Panc1 (cell line): ENCODE results near the gene ENPEP. TPM values are rescaled to one million over a fixed set of nuclear protein-coding genes. Genes with fewer than 3 reads are reported as not detected.

ENCODE experiments used
- ATAC-seq: fragments of 200-7000 bp; cut with Tn5 transposase; 2 replicates; pipeline ENCODE4 v1.9.1; 2020; ENCODE audit warnings: mild to moderate bottlenecking, moderate library complexity
- BruUV-seq: library from RNA; stranded (reverse); fragments of 400-500 nt; replicated peaks from 2 replicates; lab custom pipeline; 2021; lab: Mats Ljungman, UMichigan
- CTCF ChIA-PET: fragments of 300-600 bp; sonication (Branson Sonifier 250); formaldehyde crosslinking; loops from one replicate; lab custom pipeline; 2022; ENCODE audit warnings: antibody characterized with exemption; lab: Charles Lee
- POLR2A ChIA-PET: fragments of 300-600 bp; sonication (Branson Sonifier 250); formaldehyde crosslinking; loops from one replicate; lab custom pipeline; 2022; ENCODE audit warnings: antibody characterized with exemption; lab: Charles Lee
- DNase-seq: peaks from one replicate; pipeline ENCODE4 v3.0.0-alpha.2; 2010; ENCODE audit warnings: low read depth, low spot score
- H3K27ac ChIP-seq: 2 replicates; pipeline ENCODE4 v1.5.1; 2011; ENCODE audit warnings: mild to moderate bottlenecking, low read length, inconsistent platforms
- H3K27me3 ChIP-seq: fragments of 200-500 bp; sonication (Bioruptor generic); 2 replicates; pipeline ENCODE4 v1.6.0; 2014; ENCODE audit warnings: low read length, inconsistent platforms; ENCODE audit not compliant: control insufficient read depth, insufficient read depth
- H3K36me3 ChIP-seq: fragments of 200-500 bp; sonication (Bioruptor generic); 2 replicates; pipeline ENCODE4 v1.5.1; 2014; ENCODE audit warnings: inconsistent platforms, mild to moderate bottlenecking, low read length, moderate library complexity; ENCODE audit not compliant: control insufficient read depth, insufficient read depth
- H3K4me1 ChIP-seq: 2 replicates; pipeline ENCODE4 v1.5.1; 2011; ENCODE audit warnings: inconsistent platforms, mild to moderate bottlenecking, low read length, moderate library complexity; ENCODE audit not compliant: control insufficient read depth, insufficient read depth
- H3K4me3 ChIP-seq, 2 experiments: 2 replicates each; pipeline ENCODE4 v1.5.1; 2011 to 2012; ENCODE audit warnings: low read depth in 2 of 2, low read length in 2 of 2, mild to moderate bottlenecking in 2 of 2, inconsistent platforms in 1 of 2, moderate library complexity in 1 of 2
- H3K9me3 ChIP-seq: fragments of 200-500 bp; sonication (Bioruptor generic); 2 replicates; pipeline ENCODE4 v1.5.1; 2014; ENCODE audit warnings: low read depth, mild to moderate bottlenecking, inconsistent platforms, low read length, moderate library complexity; ENCODE audit not compliant: control insufficient read depth, insufficient read depth
- CTCF ChIP-seq: fragments of 450-650 bp; IDR thresholded peaks from 2 replicates; pipeline ENCODE4 v1.5.1; 2017; ENCODE audit warnings: mild to moderate bottlenecking
- POLR2AphosphoS5 ChIP-seq: IDR thresholded peaks from 2 replicates; pipeline ENCODE4 v1.6.1; 2012; ENCODE audit warnings: mild to moderate bottlenecking, low read depth, low read length, moderate library complexity
- REST ChIP-seq, 2 experiments: IDR thresholded peaks; 2 replicates each; pipeline ENCODE4 v1.6.1; 2011 to 2012; ENCODE audit warnings: low read depth in 2 of 2, control low read depth in 1 of 2, low read length in 1 of 2, mild to moderate bottlenecking in 1 of 2, moderate library complexity in 1 of 2; ENCODE audit not compliant: insufficient read depth in 1 of 2
- SIN3A ChIP-seq: IDR thresholded peaks from 2 replicates; pipeline ENCODE4 v1.6.1; 2012; ENCODE audit warnings: low read depth, mild to moderate bottlenecking, low read length, moderate library complexity, borderline replicate concordance; ENCODE audit not compliant: insufficient read depth
- TCF7L2 ChIP-seq: IDR thresholded peaks from 2 replicates; pipeline ENCODE4 v1.6.1; 2011; ENCODE audit warnings: mild to moderate bottlenecking, low read depth, low read length, inconsistent platforms
- in situ Hi-C: cut with HindIII; loops from 2 replicates; pipeline ENCODE4 v1.10.0; 2016; ENCODE audit warnings: low sequenced_read_pairs, low pct_unique_long_range_greater_than_20kb
- intact Hi-C: fragments of 100-400 bp; cut with micrococcal nuclease; formaldehyde crosslinking; loops from one replicate; pipeline ENCODE4 v1.10.0; 2022; ENCODE audit not compliant: unreplicated experiment
- total RNA-seq: library from RNA; stranded (reverse); gene quantifications from one replicate; pipeline ENCODE4 v1.2.1, GENCODE V29; 2021; ENCODE audit not compliant: unreplicated experiment

The ENPEP gene
- total RNA-seq, 1 experiment from 2014 or later: not detected

- no peak overlapping the region for H3K27ac ChIP-seq
- no peaks in the 10 kb centered on the region for H3K27me3 ChIP-seq
- no peaks in the 10 kb centered on the region for H3K4me1 ChIP-seq
- H3K9me3 ChIP-seq: no peaks in the 10 kb centered on the region
- ChIA-PET POLR2A (no interaction called here), CTCF (no interaction called here)
- TF ChIP-seq CTCF (no peak), TCF7L2 (no peak), POLR2AphosphoS5 (no peak), REST (IDR thresholded peaks at IDR 0.05; ENCODE audit: insufficient read depth in 1 of 2, low read depth in 2 of 2, low read length in 1 of 2) (no peak), SIN3A (no peak)
- DNase-seq: no peak
- H3K4me3 ChIP-seq: no peak overlapping the region
- intact Hi-C loops: no loop called here
- no peaks in the 10 kb centered on the region for H3K36me3 ChIP-seq
- ATAC-seq: no peak
- in situ Hi-C loops: no loop called here
- no TSS peak for BruUV-seq
Observed at GRCh38 chr4:110550260-110550659, 74.3 kb downstream of the ENPEP start.

GRCh38 chr4:110553197-110553596 lies 77.2 kb downstream of the ENPEP start:
- ChIA-PET CTCF (no interaction called here), POLR2A (no interaction called here)
- in situ Hi-C loops: no loop called here
- no peaks in the 10 kb centered on the region for H3K4me1 ChIP-seq
- no TSS peak for BruUV-seq
- H3K27me3 ChIP-seq: no peaks in the 10 kb centered on the region
- intact Hi-C loops: no loop called here
- ATAC-seq (no peak), DNase-seq (no peak)
- H3K9me3 ChIP-seq: no peaks in the 10 kb centered on the region
- H3K4me3 ChIP-seq: no peak overlapping the region
- no peak overlapping the region for H3K27ac ChIP-seq
- no peak for TF ChIP-seq SIN3A
- TF ChIP-seq TCF7L2: no peak
- TF ChIP-seq POLR2AphosphoS5: no peak
- TF ChIP-seq REST (IDR thresholded peaks at IDR 0.05; ENCODE audit: insufficient read depth in 1 of 2, low read depth in 2 of 2, low read length in 1 of 2): no peak
- no peak for TF ChIP-seq CTCF
- no peaks in the 10 kb centered on the region for H3K36me3 ChIP-seq
